Measurements from ENCODE around the gene TRPV6.

GRCh38 chr7:142871260-142872105, 14.1 kb downstream of the TRPV6 start:
- TF ChIP-seq CTCF (IDR thresholded peaks at IDR 0.05) (no peak), POLR2AphosphoS5 (IDR thresholded peaks at IDR 0.05) (no peak), POLR2A (IDR thresholded peaks at IDR 0.05) (no peak), EP300 (IDR thresholded peaks at IDR 0.05; ENCODE audit: low read depth) (no peak)
